ENCODE results near the gene MACROD2.

- TF ChIP-seq CTCF (IDR thresholded peaks at IDR 0.05), result no peak
- TF ChIP-seq MAFK (IDR thresholded peaks at IDR 0.05; ENCODE audit: partially characterized antibody), result no peak
- no peak for TF ChIP-seq EP300 (IDR thresholded peaks at IDR 0.05)
- TF ChIP-seq, protein P1, sequence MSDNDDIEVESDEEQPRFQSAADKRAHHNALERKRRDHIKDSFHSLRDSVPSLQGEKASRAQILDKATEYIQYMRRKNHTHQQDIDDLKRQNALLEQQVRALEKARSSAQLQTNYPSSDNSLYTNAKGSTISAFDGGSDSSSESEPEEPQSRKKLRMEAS (IDR thresholded peaks at IDR 0.05), result no peak
- TF ChIP-seq POLR2A (IDR thresholded peaks at IDR 0.05; ENCODE audit: low read length), result no peak
- TF ChIP-seq, protein P2, sequence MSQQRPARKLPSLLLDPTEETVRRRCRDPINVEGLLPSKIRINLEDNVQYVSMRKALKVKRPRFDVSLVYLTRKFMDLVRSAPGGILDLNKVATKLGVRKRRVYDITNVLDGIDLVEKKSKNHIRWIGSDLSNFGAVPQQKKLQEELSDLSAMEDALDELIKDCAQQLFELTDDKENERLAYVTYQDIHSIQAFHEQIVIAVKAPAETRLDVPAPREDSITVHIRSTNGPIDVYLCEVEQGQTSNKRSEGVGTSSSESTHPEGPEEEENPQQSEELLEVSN (IDR thresholded peaks at IDR 0.05; ENCODE audit: borderline replicate concordance, low read depth), result no peak
- no peak for TF ChIP-seq CBX8 (IDR thresholded peaks at IDR 0.05)
Observed at GRCh38 chr20:15018966-15019365, 1023.6 kb downstream of the MACROD2 start.

All from A549 (cell line).